Upper lobe of left lung (tissue), 4 donors: ENCODE measurements around the gene CNTNAP1.

Experiments used
- EP300 ChIP-seq, 4 donors: sonication (generic); formaldehyde crosslinking; IDR thresholded peaks; one replicate each; pipeline ENCODE4 v1.5.1; 2017; ENCODE audit warnings: antibody characterized with exemption in 4 of 4, control low read depth in 2 of 4
- POLR2A ChIP-seq, 4 donors: fragments of 450-650 bp; IDR thresholded peaks; one replicate each; pipeline ENCODE4 v1.5.1; 2016 to 2017; ENCODE audit warnings: antibody characterized with exemption in 4 of 4, mild to moderate bottlenecking in 2 of 4
- TF ChIP-seq, protein P1 (sequence below), 6 experiments: fragments of 450-650 bp in 4 of 6; fragments of 200-600 bp in 2 of 6; sonication (generic) in 2 of 6; IDR thresholded peaks; one replicate each; pipeline ENCODE4 v1.5.1; 2016 to 2019; ENCODE audit warnings: antibody characterized with exemption in 6 of 6

GRCh38 chr17:42680331-42680808 is 2.0 kb upstream of the CNTNAP1 start:
- no peak for TF ChIP-seq POLR2A (IDR thresholded peaks at IDR 0.05)
- TF ChIP-seq, protein P1, sequence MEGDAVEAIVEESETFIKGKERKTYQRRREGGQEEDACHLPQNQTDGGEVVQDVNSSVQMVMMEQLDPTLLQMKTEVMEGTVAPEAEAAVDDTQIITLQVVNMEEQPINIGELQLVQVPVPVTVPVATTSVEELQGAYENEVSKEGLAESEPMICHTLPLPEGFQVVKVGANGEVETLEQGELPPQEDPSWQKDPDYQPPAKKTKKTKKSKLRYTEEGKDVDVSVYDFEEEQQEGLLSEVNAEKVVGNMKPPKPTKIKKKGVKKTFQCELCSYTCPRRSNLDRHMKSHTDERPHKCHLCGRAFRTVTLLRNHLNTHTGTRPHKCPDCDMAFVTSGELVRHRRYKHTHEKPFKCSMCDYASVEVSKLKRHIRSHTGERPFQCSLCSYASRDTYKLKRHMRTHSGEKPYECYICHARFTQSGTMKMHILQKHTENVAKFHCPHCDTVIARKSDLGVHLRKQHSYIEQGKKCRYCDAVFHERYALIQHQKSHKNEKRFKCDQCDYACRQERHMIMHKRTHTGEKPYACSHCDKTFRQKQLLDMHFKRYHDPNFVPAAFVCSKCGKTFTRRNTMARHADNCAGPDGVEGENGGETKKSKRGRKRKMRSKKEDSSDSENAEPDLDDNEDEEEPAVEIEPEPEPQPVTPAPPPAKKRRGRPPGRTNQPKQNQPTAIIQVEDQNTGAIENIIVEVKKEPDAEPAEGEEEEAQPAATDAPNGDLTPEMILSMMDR (IDR thresholded peaks at IDR 0.05) = no peak
- no peak for TF ChIP-seq EP300 (IDR thresholded peaks at IDR 0.05)
